HG03354 (cell line): ENCODE data around the gene BCAM.
"Not testable (repeated sequence)": the region's sequence is repeated elsewhere in the genome, so short reads cannot be mapped to it uniquely, and the experiment has no call there.

ENCODE experiments used
- ATAC-seq: cut with Tn5 transposase; IDR thresholded peaks from one replicate; pipeline ENCODE4 v1.9.1; 2021; ENCODE audit warnings: mild to moderate bottlenecking; ENCODE audit not compliant: unreplicated experiment, poor library complexity, severe bottlenecking

BCAM gene

DNA sequence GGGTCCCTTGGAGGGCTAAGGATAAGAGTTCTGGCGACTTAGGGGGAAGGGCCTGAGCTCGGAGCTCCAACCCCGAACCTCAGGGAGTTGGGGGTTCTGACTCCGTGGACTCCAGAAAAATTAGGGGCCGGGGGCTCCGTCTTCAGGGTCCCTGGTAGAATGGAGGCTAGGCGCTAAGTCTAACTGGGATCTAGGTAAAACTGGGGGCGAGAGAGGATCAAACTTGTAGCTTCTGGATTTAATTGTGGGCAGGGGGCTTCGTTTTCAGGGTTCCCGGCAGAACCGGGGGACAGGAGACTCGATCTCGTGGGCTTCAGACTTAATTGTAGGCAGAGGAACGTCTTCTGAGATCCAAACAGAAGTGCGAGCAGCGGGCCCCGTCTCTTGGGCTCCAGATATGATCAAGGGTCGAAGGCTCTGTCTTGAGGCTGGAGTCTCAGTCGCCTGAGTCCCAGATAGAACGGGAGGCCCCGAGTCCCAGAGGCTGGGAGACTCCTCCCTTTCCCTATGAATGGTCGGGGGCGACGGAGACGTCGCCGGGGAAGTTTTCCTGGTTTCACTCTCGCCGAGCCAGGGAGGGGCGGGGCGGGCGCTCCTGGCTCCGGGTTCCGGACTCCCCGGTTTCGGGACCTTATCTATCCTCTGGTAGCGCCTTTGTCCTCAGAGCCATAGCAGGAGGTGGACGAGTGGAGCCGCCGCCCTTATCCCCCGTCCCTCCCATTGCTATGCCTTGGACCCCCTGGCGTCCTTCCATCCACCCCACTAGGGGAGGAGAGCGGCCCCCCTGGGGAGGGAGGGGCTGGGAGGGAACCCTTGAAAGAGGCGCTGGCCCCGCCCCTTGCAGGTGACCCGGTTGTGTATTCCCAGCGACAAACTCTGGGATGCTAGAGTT lies 38.5 kb downstream of the BCAM start:
- no peak for ATAC-seq

DNA sequence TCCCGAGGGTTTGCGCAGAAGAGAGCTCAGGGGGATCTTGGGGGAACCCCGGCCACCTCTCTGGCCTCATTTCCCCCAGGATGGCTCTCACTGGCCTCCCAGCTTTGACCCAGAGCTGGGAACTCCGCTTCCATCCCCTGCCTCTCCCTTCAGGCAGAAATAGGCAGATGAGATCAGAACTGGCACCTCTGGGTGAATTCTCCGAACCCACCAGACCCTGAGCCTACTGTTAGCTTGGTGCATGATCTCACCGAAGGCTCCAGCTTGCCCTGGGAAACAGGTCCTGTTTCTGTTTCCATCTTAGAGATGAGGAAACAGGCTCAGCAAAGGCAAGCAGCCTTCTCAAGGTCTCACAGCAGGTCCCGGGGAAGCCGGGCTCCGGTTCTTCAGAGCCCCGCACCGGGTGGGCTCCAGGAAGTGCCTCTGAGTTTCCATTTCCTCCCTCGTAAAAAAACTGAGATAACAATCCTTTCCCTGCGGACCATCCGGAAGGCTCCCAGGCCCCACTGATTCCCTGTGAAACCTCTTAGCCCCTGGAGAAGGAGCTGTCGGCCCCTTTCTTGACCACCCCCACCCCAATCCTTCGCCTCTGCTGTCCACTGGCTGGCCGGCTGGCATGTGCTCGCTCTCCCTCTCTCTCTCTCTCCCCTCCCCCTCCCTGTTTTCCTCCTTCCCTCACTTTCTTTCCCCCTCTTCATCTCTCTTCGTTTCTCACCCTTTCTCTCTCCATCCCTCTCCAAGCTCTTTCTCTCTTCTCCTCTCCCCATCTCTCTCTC lies 39.3 kb downstream of the BCAM start:
- ATAC-seq = no peak

DNA sequence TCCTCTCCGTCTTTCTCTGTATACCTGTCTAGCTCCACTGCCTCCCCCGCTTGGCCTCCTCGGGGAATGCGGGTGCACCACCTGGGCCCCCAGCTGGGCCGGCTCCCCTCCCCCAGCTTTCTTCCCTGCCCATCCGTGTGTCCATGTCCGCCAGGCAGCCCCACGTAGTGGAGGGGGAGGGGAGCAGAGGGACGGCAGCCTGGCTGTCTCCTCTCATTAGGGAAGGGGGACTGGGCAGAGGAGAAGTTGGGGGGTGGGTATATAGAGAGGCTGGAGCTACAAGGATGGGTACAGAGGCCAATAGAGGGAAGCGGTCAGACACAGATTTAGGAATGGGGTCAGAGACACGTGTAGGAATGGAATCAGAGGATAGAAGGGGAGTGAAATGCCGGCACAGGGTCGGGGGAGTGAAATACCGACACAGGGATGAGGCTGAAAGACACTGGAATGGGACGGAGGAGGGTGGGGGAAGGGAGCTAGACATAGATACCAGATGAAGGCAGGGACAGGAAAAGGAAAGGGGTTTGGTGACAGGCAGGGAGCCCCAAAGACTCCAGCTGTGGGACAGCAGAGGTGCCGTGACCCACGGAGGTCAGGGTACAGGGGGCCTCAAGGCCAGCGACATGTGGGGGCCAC lies 40.0 kb downstream of the BCAM start:
- no peak for ATAC-seq

DNA sequence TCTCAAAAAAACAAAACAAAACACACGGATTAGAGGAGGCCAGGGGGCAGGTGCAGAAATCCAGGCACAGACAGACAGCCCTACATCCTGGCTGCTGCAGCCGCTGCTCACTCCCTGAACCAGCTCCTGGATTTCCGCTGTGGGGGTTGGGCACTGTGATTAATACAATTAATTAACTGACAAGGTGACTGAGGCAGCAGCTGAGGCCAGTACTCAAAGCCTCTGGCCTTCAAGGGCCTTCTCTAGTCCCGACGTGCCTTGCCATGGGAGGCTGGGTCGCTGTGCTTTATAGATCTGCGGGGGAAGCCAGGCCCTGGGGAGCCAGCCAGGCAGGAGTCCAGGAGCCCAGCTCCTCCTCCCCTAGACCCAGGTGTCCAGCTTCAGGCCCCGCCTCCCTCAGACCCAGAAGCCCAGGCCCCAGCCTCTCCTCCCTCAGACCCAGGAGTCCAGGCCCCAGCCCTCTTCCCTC lies 41.8 kb downstream of the BCAM start:
- no peak for ATAC-seq

DNA sequence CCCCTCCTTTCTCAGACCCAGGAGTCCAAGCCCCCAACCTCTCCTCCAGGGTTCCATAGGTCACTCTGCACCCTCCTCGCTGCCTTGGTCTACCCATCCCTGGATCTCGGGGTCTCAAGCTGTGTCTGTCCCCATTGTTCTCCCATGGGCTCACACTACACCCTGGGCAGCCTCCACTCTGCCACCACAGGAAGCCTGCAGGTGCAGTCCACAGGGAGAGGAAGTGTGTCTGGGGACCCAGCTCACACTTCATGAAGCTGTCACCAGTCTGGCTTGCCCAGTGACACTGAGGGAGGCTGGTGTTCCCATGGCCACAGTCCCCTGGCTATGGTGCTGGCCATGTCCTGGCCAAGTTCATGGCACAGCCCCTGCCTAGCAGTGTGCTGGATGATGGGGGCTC lies 42.5 kb downstream of the BCAM start:
- ATAC-seq = no peak

DNA sequence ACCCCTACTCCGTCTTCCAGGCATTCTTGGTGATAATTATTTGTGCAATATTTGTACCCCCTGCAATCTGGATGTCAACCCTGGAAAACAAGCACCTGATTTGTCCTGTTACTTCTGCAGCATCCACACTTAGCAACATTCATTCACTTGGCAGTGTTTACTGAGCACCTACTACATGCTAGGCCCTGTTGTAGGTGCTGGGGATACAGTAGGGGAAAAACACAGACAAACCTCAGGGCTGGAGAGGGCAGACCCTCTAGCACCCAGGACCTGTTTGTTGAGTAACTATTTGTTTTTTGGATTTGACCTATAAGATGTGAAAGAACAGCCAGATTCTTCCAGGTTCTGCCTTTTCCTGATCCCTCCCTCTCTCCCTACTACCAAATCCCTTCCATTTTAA lies 46.7 kb downstream of the BCAM start:
- no peak for ATAC-seq

DNA sequence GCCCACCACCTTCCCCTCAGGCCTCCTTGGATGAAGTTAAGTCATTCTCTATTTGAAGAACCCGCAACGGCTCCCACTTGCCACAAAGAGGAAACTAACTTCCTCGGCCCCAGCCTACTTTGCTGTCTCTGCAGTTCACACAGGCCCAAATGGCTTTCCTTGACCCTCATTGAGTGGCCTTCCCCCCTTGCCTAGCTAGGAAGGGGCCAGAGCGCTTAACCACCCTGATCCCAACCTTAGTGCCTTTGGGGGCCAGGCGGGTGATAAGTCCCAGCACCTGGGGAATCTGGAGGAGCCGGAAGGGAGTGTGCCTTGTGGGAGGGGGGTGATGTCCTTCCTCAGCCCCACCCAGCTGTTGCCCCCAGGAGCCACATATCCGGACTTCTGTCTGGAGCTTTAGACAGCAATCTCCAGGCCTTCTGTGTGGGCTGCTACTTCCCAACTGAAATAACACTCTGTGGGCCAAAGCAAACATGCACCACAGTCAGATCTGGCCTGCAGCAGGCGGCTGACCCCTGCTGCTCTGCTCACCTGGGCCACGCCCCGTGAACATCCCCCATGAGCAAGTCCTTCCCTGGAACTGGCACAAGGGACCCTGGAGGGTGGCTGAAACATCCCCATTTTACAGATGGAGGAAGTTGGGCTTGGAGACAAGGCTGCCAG lies 47.6 kb downstream of the BCAM start:
- no peak for ATAC-seq

DNA sequence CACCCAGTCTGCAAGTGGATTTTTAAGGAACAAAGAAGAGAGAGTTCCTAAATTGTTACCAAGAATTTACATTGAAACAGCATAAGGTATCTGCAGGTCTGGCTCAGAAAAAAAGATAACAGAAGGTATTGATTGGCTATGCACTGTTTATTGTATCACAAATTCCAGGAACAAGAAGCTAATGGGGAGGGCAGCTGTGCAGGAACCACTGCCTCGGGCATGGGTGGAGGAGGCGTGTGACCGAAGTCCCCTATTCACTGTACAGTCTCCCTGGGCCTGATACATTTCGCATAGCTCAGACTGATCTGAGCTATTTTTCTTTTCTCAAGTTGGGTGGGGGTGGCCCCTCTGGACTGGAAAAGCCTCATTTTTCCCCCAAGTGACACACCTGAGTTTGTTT lies 48.9 kb downstream of the BCAM start:
- no peak for ATAC-seq

DNA sequence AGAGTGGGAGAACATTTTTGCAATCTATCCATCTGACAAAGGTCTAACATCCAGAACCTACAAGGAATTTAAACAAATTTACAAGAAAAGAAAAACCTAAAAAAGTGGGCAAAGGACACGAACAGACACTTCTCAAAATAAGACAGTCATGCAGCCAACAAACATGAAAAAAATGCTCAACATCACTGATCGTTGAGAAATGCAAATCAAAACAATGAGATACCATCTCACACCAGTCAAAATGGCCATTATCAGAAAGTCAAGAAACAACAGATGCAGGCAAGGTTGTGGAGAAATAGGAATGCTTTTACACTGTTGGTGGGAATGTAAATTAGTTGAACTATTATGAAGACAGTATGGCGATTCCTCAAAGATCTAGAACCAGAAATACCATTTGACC lies 52.7 kb downstream of the BCAM start:
- ATAC-seq = not testable (repeated sequence)

DNA sequence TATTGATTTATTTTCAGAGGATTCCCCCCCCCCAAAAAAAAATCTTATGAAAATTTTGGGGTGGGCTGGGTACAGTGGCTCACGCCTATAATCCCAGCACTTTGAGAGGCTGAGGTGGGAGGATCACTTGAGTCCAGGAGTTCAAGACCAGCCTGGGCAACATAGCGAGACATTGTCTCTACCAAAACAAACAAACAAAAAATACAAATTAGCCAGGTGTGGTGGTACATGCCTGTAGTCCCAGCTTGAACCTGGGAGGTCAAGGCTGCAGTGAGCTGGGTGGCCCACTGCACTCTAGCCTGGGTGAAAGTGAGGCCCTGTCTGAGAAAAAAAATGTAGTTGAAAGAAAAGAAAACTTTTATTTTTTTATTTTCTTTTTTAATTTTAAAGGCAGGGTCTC lies 55.1 kb downstream of the BCAM start:
- no peak for ATAC-seq

DNA sequence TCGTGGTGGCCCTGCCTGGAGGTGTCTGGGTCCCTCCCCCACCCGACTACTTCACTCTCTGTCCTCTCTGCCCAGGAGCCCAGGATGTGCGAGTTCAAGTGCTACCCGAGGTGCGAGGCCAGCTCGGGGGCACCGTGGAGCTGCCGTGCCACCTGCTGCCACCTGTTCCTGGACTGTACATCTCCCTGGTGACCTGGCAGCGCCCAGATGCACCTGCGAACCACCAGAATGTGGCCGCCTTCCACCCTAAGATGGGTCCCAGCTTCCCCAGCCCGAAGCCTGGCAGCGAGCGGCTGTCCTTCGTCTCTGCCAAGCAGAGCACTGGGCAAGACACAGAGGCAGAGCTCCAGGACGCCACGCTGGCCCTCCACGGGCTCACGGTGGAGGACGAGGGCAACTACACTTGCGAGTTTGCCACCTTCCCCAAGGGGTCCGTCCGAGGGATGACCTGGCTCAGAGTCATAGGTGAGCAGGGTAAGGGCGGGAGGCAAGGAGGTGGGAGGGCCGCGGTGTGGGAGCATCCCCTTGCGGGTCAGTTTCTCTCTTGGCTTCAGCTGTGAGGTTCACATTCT lies 56.4 kb downstream of the BCAM start:
- ATAC-seq = no peak

DNA sequence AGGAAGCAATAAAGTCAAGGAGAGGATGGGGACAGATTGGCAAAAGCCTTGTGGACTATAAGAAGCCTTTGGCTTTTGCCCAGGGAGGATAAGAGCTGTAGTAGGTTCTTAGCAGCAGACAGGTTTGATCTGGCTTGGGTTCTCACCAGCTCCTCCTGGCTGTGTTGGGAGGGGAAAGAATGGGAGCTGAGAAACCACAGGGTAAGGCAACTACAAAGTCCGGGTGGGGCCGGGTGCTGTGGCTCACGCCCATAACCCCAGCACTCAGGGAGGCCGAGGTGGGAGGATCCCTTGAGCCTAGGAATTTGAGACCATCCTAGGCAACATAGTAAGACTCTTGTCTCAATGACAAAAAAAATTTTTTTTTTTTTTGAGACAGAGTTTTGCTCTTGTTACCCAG lies 57.8 kb downstream of the BCAM start:
- ATAC-seq = no peak

DNA sequence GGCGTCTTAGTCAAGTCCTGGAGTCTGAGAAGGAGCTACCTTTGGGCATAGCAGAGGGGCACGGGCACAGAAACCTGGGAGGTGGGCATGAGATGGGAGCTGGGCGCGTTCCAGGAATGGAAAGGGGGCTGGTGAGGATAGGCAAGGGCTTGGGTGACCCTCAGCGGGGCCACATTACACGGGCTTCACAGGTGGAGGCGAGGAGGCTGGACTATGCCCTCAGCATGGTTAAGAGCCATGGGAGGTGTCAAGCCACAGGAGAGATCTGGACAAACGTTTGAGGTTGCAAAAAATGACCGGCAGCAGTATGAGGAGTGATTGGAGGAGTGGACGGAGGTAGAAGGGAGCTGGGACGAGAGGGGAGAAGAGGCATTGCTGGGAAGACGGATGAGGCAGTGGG lies 58.7 kb downstream of the BCAM start:
- no peak for ATAC-seq

DNA sequence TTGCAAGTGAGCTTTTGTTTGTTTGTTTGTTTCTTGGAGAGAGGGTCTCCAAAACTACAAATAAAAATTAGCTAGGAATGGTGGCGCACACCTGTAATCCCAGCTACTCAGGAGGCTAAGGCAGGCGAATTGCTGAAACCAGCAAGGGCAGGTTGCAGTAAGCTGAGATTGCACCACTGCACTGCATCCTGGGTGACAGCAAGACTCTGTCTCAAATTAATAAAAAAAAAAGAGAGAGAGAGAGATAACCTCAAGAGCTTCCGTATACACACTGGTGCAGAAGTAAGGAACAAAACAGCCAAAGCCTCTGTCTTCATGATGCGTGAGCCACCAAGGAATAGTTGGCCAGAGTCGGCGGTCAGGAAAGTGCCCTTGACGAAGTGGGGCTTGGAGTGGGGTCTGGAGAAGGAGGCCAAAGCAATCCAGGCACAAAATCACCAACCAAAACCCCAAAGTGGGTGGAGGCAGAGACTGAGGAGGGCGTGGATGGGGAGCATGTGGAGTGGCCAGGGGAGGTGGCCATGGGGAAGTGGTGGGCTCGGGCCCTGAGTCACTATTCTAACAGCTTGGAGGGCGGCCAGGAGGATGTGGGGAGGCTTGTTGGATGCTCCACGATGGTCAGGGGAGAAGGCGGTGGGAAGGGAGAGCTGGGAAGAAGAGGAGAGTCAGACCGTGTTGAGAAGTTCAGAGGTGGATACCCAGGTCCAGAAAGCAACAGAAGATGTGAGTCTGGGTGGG lies 61.0 kb downstream of the BCAM start:
- ATAC-seq = no peak
